Thyroid gland (tissue), 4 donors: ENCODE measurements around the gene RAB44. TPM values are rescaled to one million over a fixed set of nuclear protein-coding genes. Genes with fewer than 3 reads are reported as not detected.

Source experiments
- DNase-seq, 2 donors: peaks; one replicate each; pipeline ENCODE4 v3.0.0-alpha.2; 2019
- H3K27ac ChIP-seq, 3 donors: fragments of 200-600 bp; sonication (generic); 1 replicate in 2 of 3; 2 replicates in 1 of 3; pipeline ENCODE4 v1.5.1; 2016 to 2019; ENCODE audit warnings: mild to moderate bottlenecking in 1 of 3, moderate library complexity in 1 of 3
- H3K27me3 ChIP-seq: fragments of 200-600 bp; sonication (generic); one replicate; pipeline ENCODE4 v1.5.1; 2019
- H3K36me3 ChIP-seq, 2 donors: fragments of 200-600 bp; sonication (generic); one replicate each; pipeline ENCODE4 v1.5.1; 2016 to 2019
- H3K4me1 ChIP-seq, 2 donors: fragments of 200-600 bp; sonication (generic); one replicate each; pipeline ENCODE4 v1.5.1; 2017 to 2019
- H3K4me3 ChIP-seq, 3 donors: fragments of 200-600 bp; sonication (generic); replicated peaks in 1 of 3; 1 replicate in 2 of 3; 2 replicates in 1 of 3; pipeline ENCODE4 v1.5.1; 2016; ENCODE audit warnings: mild to moderate bottlenecking in 1 of 3
- H3K9me3 ChIP-seq: fragments of 200-600 bp; sonication (generic); one replicate; pipeline ENCODE4 v1.5.1; 2017
- CTCF ChIP-seq, 6 experiments: fragments of 200-600 bp in 3 of 6; fragments of 450-650 bp in 3 of 6; sonication (generic) in 3 of 6; IDR thresholded peaks; one replicate each; pipeline ENCODE4 v1.5.1; 2016 to 2019; ENCODE audit warnings: antibody characterized with exemption in 6 of 6, mild to moderate bottlenecking in 2 of 6, inconsistent platforms in 1 of 6, moderate library complexity in 1 of 6
- POLR2A ChIP-seq, 2 donors: fragments of 450-650 bp; IDR thresholded peaks; one replicate each; pipeline ENCODE4 v1.6.1; 2017; ENCODE audit warnings: antibody characterized with exemption in 2 of 2, mild to moderate bottlenecking in 2 of 2, moderate library complexity in 1 of 2
- WGBS, 2 donors: methylation state at CpG; one replicate each; pipeline ENCODE4 v1.1.5; 2017; 5-methylcytosine and 5-hydroxymethylcytosine counted together
- intact Hi-C: fragments of 100-400 bp; cut with DNase I; formaldehyde crosslinking; loops from one replicate; pipeline ENCODE4 v1.15.1; 2023
- total RNA-seq, 4 donors: library from RNA; depleted of rRNA; stranded (reverse); fragments of >200 nt; gene quantifications; one replicate each; pipeline ENCODE4 v1.2.3, GENCODE V29; 2016

The RAB44 gene
- total RNA-seq, 4 donors from 2014 or later, result 0.11 TPM; not detected in 3

GRCh38 chr6:36744304-36744673 is 46.7 kb downstream of the RAB44 start:
- Histone ChIP-seq H3K27ac (no peak overlapping the region), H3K9me3 (no peaks in the 10 kb centered on the region), H3K4me1 (no peaks in the 10 kb centered on the region), H3K27me3 (no peaks in the 10 kb centered on the region), H3K36me3 (no peaks in the 10 kb centered on the region), H3K4me3 (no peak overlapping the region)
- WGBS, 2 donors, result 68 to 75% methylated on average over 2 of the region's 2 CpGs
- DNase-seq, result no peak
- TF ChIP-seq POLR2A (IDR thresholded peaks at IDR 0.05) (no peak), CTCF (IDR thresholded peaks at IDR 0.05) (no peak)
- intact Hi-C loops, result no loop called here

GRCh38 chr6:36745283-36745682 is 47.7 kb downstream of the RAB44 start:
- no peak overlapping the region for H3K4me3 ChIP-seq
- H3K36me3 ChIP-seq, result no peaks in the 10 kb centered on the region
- no peak overlapping the region for H3K27ac ChIP-seq
- intact Hi-C loops, result no loop called here
- H3K27me3 ChIP-seq, result no peaks in the 10 kb centered on the region
- no peaks in the 10 kb centered on the region for H3K4me1 ChIP-seq
- no peak for DNase-seq
- no peaks in the 10 kb centered on the region for H3K9me3 ChIP-seq
- no peak for TF ChIP-seq POLR2A (IDR thresholded peaks at IDR 0.05)
- TF ChIP-seq CTCF (IDR thresholded peaks at IDR 0.05), result no peak
- 93 to 96% methylated on average over 3 to 12 of the region's 12 CpGs for WGBS, 2 donors

GRCh38 chr6:36745836-36746235 is 48.2 kb downstream of the RAB44 start:
- intact Hi-C loops, result no loop called here
- TF ChIP-seq POLR2A (IDR thresholded peaks at IDR 0.05) (no peak), CTCF (IDR thresholded peaks at IDR 0.05) (no peak)
- H3K9me3 ChIP-seq, result no peaks in the 10 kb centered on the region

GRCh38 chr6:36746251-36746650 is 48.6 kb downstream of the RAB44 start:
- TF ChIP-seq CTCF (IDR thresholded peaks at IDR 0.05), result no peak
- TF ChIP-seq POLR2A (IDR thresholded peaks at IDR 0.05), result no peak
- Histone ChIP-seq H3K27me3 (no peaks in the 10 kb centered on the region), H3K9me3 (no peaks in the 10 kb centered on the region), H3K27ac (no peak overlapping the region), H3K4me1 (no peaks in the 10 kb centered on the region), H3K36me3 (no peaks in the 10 kb centered on the region), H3K4me3 (no peak overlapping the region)
- intact Hi-C loops, result no loop called here
- 88 to 99% methylated on average over 8 to 9 of the region's 14 CpGs for WGBS, 2 donors
- DNase-seq, result no peak

More at GRCh38 chr6:36745836-36746235, 48.2 kb downstream of the RAB44 start:
- no peaks in the 10 kb centered on the region for H3K36me3 ChIP-seq
- no peak overlapping the region for H3K4me3 ChIP-seq
- WGBS, 2 donors, result 83 to 86% methylated on average over 4 to 8 of the region's 8 CpGs
- DNase-seq, result no peak
- no peaks in the 10 kb centered on the region for H3K27me3 ChIP-seq
- H3K4me1 ChIP-seq, result no peaks in the 10 kb centered on the region
- no peak overlapping the region for H3K27ac ChIP-seq

- Histone ChIP-seq H3K4me1 (peaks cover 20 to 22% of the 10 kb centered on the region in 2 donors), H3K27ac (no peak overlapping the region), H3K36me3 (no peaks in the 10 kb centered on the region), H3K9me3 (no peaks in the 10 kb centered on the region), H3K4me3 (no peak overlapping the region), H3K27me3 (no peaks in the 10 kb centered on the region)
- 65 to 71% methylated on average over 5 of the region's 5 CpGs for WGBS, 2 donors
- no peak for TF ChIP-seq POLR2A (IDR thresholded peaks at IDR 0.05)
- no peak for TF ChIP-seq CTCF (IDR thresholded peaks at IDR 0.05)
- intact Hi-C loops, result loop anchor here (10.0 kb wide), 1 partner anchor 325 kb away; no protein-coding TSS in a partner anchor
- DNase-seq, result no peak
These were observed 52.3 kb downstream of the RAB44 start for GRCh38 chr6:36749829-36750489.
